ENCODE results near the gene JPH3. TPM values are rescaled to one million over a fixed set of nuclear protein-coding genes. Genes with fewer than 3 reads are reported as not detected.

JPH3 gene
- polyA plus RNA-seq, 1 donor from 2014 or later, result 22.2 TPM

- no peaks in the 10 kb centered on the region for H3K79me2 ChIP-seq (replicated peaks; ENCODE audit: insufficient read depth, low read length)
- H3K4me3 ChIP-seq (ENCODE audit: low read length), result no peak overlapping the region
- H2AFZ ChIP-seq (ENCODE audit: low read depth, low read length), result no peak overlapping the region
- H3K27ac ChIP-seq (ENCODE audit: low read length), result no peak overlapping the region
- H3F3A ChIP-seq (ENCODE audit: insufficient read depth, low read length, poor library complexity, severe bottlenecking), result no peaks in the 10 kb centered on the region
- H3K9ac ChIP-seq (ENCODE audit: low read length), result no peak overlapping the region
- no peaks in the 10 kb centered on the region for H3K9me3 ChIP-seq (ENCODE audit: low read length)
- H3K4me2 ChIP-seq (ENCODE audit: low read length), result no peak overlapping the region
- H3K36me3 ChIP-seq (ENCODE audit: insufficient read depth, low read length), result no peaks in the 10 kb centered on the region
- no peaks in the 10 kb centered on the region for H3K27me3 ChIP-seq (ENCODE audit: insufficient read depth, low read depth, low read length)
- H3K9me2 ChIP-seq (ENCODE audit: insufficient read depth, low read length), result no peaks in the 10 kb centered on the region
- no peaks in the 10 kb centered on the region for H4K20me1 ChIP-seq (ENCODE audit: insufficient read depth)
- TF ChIP-seq REST (IDR thresholded peaks at IDR 0.05; ENCODE audit: borderline replicate concordance), result no peak
- no peak for TF ChIP-seq CTCF (IDR thresholded peaks at IDR 0.05; ENCODE audit: poor library complexity, severe bottlenecking)
- no peak for TF ChIP-seq MXI1 (conservative IDR thresholded peaks at IDR 0.05; ENCODE audit: poor library complexity, severe bottlenecking)
- no peak for TF ChIP-seq TAF1 (IDR thresholded peaks at IDR 0.05; ENCODE audit: low read depth)
- TF ChIP-seq POLR2AphosphoS5 (IDR thresholded peaks at IDR 0.05), result no peak
- TF ChIP-seq SMC3 (conservative IDR thresholded peaks at IDR 0.05; ENCODE audit: poor library complexity), result no peak
- TF ChIP-seq EP300 (conservative IDR thresholded peaks at IDR 0.05; ENCODE audit: poor library complexity, severe bottlenecking), result no peak
- TF ChIP-seq RAD21 (conservative IDR thresholded peaks at IDR 0.05), result no peak
- TF ChIP-seq EZH2 (IDR thresholded peaks at IDR 0.05; ENCODE audit: borderline replicate concordance, insufficient read depth, low read length, poor library complexity, severe bottlenecking), result no peak
Observed at GRCh38 chr16:87559945-87560344, 42.4 kb upstream of the JPH3 start.

- TF ChIP-seq REST (IDR thresholded peaks at IDR 0.05; ENCODE audit: borderline replicate concordance), result no peak
- TF ChIP-seq SMC3 (conservative IDR thresholded peaks at IDR 0.05; ENCODE audit: poor library complexity), result no peak
- no peak for TF ChIP-seq EP300 (conservative IDR thresholded peaks at IDR 0.05; ENCODE audit: poor library complexity, severe bottlenecking)
- no peak for TF ChIP-seq TAF1 (IDR thresholded peaks at IDR 0.05; ENCODE audit: low read depth)
- TF ChIP-seq MXI1 (conservative IDR thresholded peaks at IDR 0.05; ENCODE audit: poor library complexity, severe bottlenecking), result no peak
- no peak for TF ChIP-seq EZH2 (IDR thresholded peaks at IDR 0.05; ENCODE audit: borderline replicate concordance, insufficient read depth, low read length, poor library complexity, severe bottlenecking)
- H2AFZ ChIP-seq (ENCODE audit: low read depth, low read length), result no peak overlapping the region
Observed at GRCh38 chr16:87560428-87561199, 41.7 kb upstream of the JPH3 start.

More at GRCh38 chr16:87560428-87561199, 41.7 kb upstream of the JPH3 start:
- no peaks in the 10 kb centered on the region for H4K20me1 ChIP-seq (ENCODE audit: insufficient read depth)
- no peak overlapping the region for H3K9ac ChIP-seq (ENCODE audit: low read length)
- H3F3A ChIP-seq (ENCODE audit: insufficient read depth, low read length, poor library complexity, severe bottlenecking), result no peaks in the 10 kb centered on the region
- no peak overlapping the region for H3K27ac ChIP-seq (ENCODE audit: low read length)
- no peak overlapping the region for H3K4me2 ChIP-seq (ENCODE audit: low read length)
- no peaks in the 10 kb centered on the region for H3K36me3 ChIP-seq (ENCODE audit: insufficient read depth, low read length)
- no peak overlapping the region for H3K4me3 ChIP-seq (ENCODE audit: low read length)
- no peaks in the 10 kb centered on the region for H3K9me3 ChIP-seq (ENCODE audit: low read length)
- no peaks in the 10 kb centered on the region for H3K9me2 ChIP-seq (ENCODE audit: insufficient read depth, low read length)
- no peaks in the 10 kb centered on the region for H3K27me3 ChIP-seq (ENCODE audit: insufficient read depth, low read depth, low read length)
- no peaks in the 10 kb centered on the region for H3K79me2 ChIP-seq (replicated peaks; ENCODE audit: insufficient read depth, low read length)
